Measurements from ENCODE around the gene PTGFRN. TPM values are rescaled to one million over a fixed set of nuclear protein-coding genes. Genes with fewer than 3 reads are reported as not detected.

PTGFRN gene
- total RNA-seq, 2 experiments from 2014 or later = 0.79 to 1.3 TPM

GRCh38 chr1:116877141-116877818, 32.4 kb upstream of the PTGFRN start:
- POLR2A ChIA-PET = interaction anchor here (0.6 kb wide), 1 partner anchor 302 kb away, joined by 3 read pairs; no protein-coding TSS in a partner anchor
- Mint-ChIP-seq H3K4me1 (peaks cover 21% of the 10 kb centered on the region), H3K36me3 (ENCODE audit: low read depth) (no peaks in the 10 kb centered on the region), H3K27ac (no peak overlapping the region), H3K9me3 (no peaks in the 10 kb centered on the region), H3K27me3 (no peaks in the 10 kb centered on the region), H3K4me3 (no peak overlapping the region)
- CTCF ChIA-PET = interaction anchor here (0.8 to 2.1 kb wide), 10 partner anchors 12 to 179 kb away, joined by 3 to 13 read pairs (median 4); no protein-coding TSS in a partner anchor
- no peak for DNase-seq

DNA sequence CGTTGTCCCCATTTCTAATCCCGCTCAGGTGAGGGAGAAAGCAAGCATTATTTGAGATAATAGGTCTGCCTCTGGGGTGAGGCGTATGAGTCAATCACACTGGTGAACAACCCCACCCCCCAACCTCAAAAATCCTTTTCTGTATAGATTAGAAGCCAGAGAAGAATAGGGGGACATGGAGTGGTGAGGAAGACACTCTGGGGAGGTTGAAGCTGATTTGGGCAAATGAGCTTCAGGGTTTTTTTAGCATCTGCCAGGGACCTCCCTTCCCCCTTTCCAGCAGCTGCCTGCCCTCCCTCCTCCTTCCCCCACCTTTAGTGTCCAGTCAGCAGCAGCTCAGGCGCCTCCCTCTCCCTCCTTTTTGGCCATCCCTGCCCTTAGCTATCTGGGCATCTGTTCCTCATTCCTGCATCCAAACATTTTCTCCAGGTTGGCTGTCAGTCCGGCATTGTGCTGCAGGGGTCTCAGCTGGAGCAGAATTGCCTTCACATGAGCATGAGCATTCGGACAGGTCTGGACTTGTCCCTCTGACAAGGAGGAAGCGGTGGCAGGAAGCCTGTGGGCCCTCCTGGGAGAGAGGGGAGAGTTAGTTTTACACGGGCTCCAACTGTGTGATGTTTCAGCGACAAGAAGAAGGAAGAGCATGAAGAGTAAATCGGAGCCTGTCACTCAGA, 30.8 kb upstream of the PTGFRN start:
- no peaks in the 10 kb centered on the region for H3K9me3 Mint-ChIP-seq
- H3K4me3 Mint-ChIP-seq = no peak overlapping the region
- peaks cover 16% of the 10 kb centered on the region for H3K4me1 Mint-ChIP-seq
- ChIA-PET CTCF (interaction anchor here (0.6 to 2.0 kb wide), 11 partner anchors 10 to 142 kb away, joined by 3 to 7 read pairs (median 3); no protein-coding TSS in a partner anchor), POLR2A (interaction anchor here (0.6 kb wide), 1 partner anchor 141 kb away, joined by 3 read pairs; no protein-coding TSS in a partner anchor)
- no peaks in the 10 kb centered on the region for H3K36me3 Mint-ChIP-seq (ENCODE audit: low read depth)
- no peak overlapping the region for H3K27ac Mint-ChIP-seq
- no peaks in the 10 kb centered on the region for H3K27me3 Mint-ChIP-seq
- no peak for DNase-seq

GRCh38 chr1:116879478-116880133, 30.1 kb upstream of the PTGFRN start:
- Mint-ChIP-seq H3K27me3 (no peaks in the 10 kb centered on the region), H3K9me3 (no peaks in the 10 kb centered on the region), H3K36me3 (ENCODE audit: low read depth) (no peaks in the 10 kb centered on the region), H3K4me1 (peaks cover 13% of the 10 kb centered on the region), H3K27ac (no peak overlapping the region), H3K4me3 (no peak overlapping the region)
- ChIA-PET CTCF (interaction anchor here (0.6 to 2.8 kb wide), 8 partner anchors 10 to 142 kb away, joined by 3 to 9 read pairs (median 3); no protein-coding TSS in a partner anchor), POLR2A (interaction anchor here (0.6 kb wide), 1 partner anchor 141 kb away, joined by 3 read pairs; no protein-coding TSS in a partner anchor)
- no peak for DNase-seq

DNA sequence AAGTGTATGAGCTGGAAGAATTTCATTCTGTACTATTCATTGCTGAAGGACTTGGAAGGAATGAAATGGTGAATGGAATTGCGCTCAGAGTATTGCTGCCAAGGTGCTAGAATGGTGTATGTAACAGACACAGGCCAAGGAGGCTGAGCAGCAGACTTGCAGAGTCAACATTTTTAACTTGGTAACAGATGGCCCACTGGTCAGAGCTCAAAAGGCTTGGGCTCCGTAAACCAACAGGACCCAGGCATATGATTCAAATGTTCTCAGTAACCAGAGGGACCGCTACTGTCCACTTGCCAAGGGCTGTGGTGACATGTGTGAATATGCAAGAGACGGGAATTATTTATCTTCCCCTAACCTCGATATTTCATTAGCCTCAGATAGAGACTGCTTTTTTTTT, 28.8 kb upstream of the PTGFRN start:
- ChIA-PET POLR2A (no interaction called here), CTCF (interaction anchor here (0.7 to 2.8 kb wide), 8 partner anchors 8 to 160 kb away, joined by 3 to 9 read pairs (median 4); no protein-coding TSS in a partner anchor)
- no peak for DNase-seq
- no peak overlapping the region for H3K27ac Mint-ChIP-seq
- no peaks in the 10 kb centered on the region for H3K27me3 Mint-ChIP-seq
- peaks cover 2% of the 10 kb centered on the region for H3K9me3 Mint-ChIP-seq
- no peak overlapping the region for H3K4me3 Mint-ChIP-seq
- peaks cover 2% of the 10 kb centered on the region for H3K36me3 Mint-ChIP-seq (ENCODE audit: low read depth)
- peaks cover 4% of the 10 kb centered on the region for H3K4me1 Mint-ChIP-seq

DNA sequence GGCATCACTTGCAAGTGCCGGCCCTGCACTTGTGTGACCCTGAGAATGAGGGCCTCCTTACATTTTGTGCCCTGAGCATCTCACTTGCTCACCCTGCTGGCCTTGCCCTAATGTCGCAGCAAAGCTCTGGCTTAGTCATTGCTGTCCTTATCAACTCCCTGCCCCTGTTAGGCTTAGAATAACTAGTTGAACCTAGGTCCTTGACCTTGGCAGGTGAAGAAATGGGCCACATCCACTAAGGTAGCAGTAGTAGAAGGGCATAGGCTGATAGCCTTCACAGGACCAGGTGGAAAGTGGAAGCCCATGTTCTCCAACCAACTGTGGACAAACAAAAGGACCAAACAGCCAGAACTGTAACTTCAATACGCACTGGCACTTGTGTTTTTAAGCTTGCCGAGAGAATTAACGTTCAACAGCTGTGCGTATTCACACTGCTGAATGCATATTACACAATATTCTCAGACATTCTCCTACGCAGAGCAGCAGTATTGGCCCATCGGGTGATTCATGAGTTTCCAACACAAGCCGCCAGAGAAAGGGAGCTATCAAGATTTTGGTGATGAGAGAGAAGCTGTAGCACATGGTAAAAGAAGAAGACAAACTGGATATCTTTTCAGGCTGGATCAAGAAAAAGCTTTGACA, 27.7 kb upstream of the PTGFRN start:
- H3K9me3 Mint-ChIP-seq = peaks cover 2% of the 10 kb centered on the region
- no peak overlapping the region for H3K4me3 Mint-ChIP-seq
- H3K27me3 Mint-ChIP-seq = no peaks in the 10 kb centered on the region
- DNase-seq = peak; percentile 38
- ChIA-PET POLR2A (no interaction called here), CTCF (interaction anchor here (0.6 to 2.8 kb wide), 12 partner anchors 10 to 161 kb away, joined by 3 to 9 read pairs (median 4); no protein-coding TSS in a partner anchor)
- no peak overlapping the region for H3K27ac Mint-ChIP-seq
- H3K4me1 Mint-ChIP-seq = peaks cover 4% of the 10 kb centered on the region
- H3K36me3 Mint-ChIP-seq (ENCODE audit: low read depth) = peaks cover 2% of the 10 kb centered on the region

- H3K27ac Mint-ChIP-seq = no peak overlapping the region
- peaks cover 2% of the 10 kb centered on the region for H3K36me3 Mint-ChIP-seq (ENCODE audit: low read depth)
- peaks cover 4% of the 10 kb centered on the region for H3K4me1 Mint-ChIP-seq
- CTCF ChIA-PET = interaction anchor here (0.6 to 2.0 kb wide), 4 partner anchors 21 to 167 kb away, joined by 3 to 9 read pairs (median 5); no protein-coding TSS in a partner anchor
- H3K4me3 Mint-ChIP-seq = no peak overlapping the region
- peaks cover 2% of the 10 kb centered on the region for H3K9me3 Mint-ChIP-seq
- POLR2A ChIA-PET = no interaction called here
- H3K27me3 Mint-ChIP-seq = no peaks in the 10 kb centered on the region
- DNase-seq = no peak
These were observed 26.9 kb upstream of the PTGFRN start for GRCh38 chr1:116882866-116883265.

GRCh38 chr1:116886291-116886878, 23.3 kb upstream of the PTGFRN start:
- Mint-ChIP-seq H3K4me1 (peaks cover 2% of the 10 kb centered on the region), H3K36me3 (ENCODE audit: low read depth) (peaks cover 2% of the 10 kb centered on the region), H3K9me3 (peaks cover 2% of the 10 kb centered on the region), H3K4me3 (no peak overlapping the region), H3K27me3 (no peaks in the 10 kb centered on the region), H3K27ac (no peak overlapping the region)
- ChIA-PET POLR2A (no interaction called here), CTCF (interaction anchor here (2.1 kb wide), 1 partner anchor 30 kb away, joined by 4 read pairs; no protein-coding TSS in a partner anchor)
- no peak for DNase-seq

DNA sequence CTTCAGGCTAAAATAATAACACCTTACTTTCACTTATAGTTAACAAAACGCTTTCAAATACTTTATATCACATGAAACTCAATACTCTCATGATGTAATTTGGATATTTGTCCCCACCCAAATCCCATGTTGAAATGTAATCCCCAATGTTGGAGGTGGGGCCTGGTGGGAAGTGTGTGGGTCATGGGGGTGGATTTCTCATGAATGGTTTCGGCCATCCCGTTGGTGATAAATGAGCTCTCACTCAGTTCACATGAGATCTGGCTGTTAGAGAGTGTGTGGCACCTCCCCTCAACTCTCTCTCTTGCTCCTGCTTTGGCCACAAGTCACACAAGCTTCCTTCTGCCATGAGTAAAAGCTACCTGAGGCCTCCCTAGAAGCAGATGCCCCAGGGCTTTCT, 22.5 kb upstream of the PTGFRN start:
- no peaks in the 10 kb centered on the region for H3K27me3 Mint-ChIP-seq
- ChIA-PET POLR2A (no interaction called here), CTCF (interaction anchor here (1.9 to 2.1 kb wide), 2 partner anchors 29 to 150 kb away, joined by 4 read pairs; no protein-coding TSS in a partner anchor)
- DNase-seq = no peak
- peaks cover 2% of the 10 kb centered on the region for H3K36me3 Mint-ChIP-seq (ENCODE audit: low read depth)
- no peak overlapping the region for H3K4me3 Mint-ChIP-seq
- no peaks in the 10 kb centered on the region for H3K4me1 Mint-ChIP-seq
- H3K9me3 Mint-ChIP-seq = peaks cover 4% of the 10 kb centered on the region
- no peak overlapping the region for H3K27ac Mint-ChIP-seq

- H3K4me1 Mint-ChIP-seq = no peaks in the 10 kb centered on the region
- H3K36me3 Mint-ChIP-seq (ENCODE audit: low read depth) = peaks cover 2% of the 10 kb centered on the region
- H3K27ac Mint-ChIP-seq = no peak overlapping the region
- no peak for DNase-seq
- no peak overlapping the region for H3K4me3 Mint-ChIP-seq
- H3K9me3 Mint-ChIP-seq = peaks cover 11% of the 10 kb centered on the region
- ChIA-PET CTCF (interaction anchor here (0.6 to 1.0 kb wide), 7 partner anchors 9 to 95 kb away, joined by 3 to 5 read pairs (median 4); no protein-coding TSS in a partner anchor), POLR2A (no interaction called here)
- H3K27me3 Mint-ChIP-seq = peaks cover 3% of the 10 kb centered on the region
These were observed 20.3 kb upstream of the PTGFRN start for GRCh38 chr1:116889380-116889779.

GRCh38 chr1:116891396-116892079, 18.2 kb upstream of the PTGFRN start:
- POLR2A ChIA-PET = no interaction called here
- Mint-ChIP-seq H3K36me3 (ENCODE audit: low read depth) (peaks cover 2% of the 10 kb centered on the region), H3K27ac (no peak overlapping the region), H3K27me3 (peaks cover 3% of the 10 kb centered on the region), H3K4me1 (no peaks in the 10 kb centered on the region), H3K4me3 (no peak overlapping the region), H3K9me3 (peaks cover 17% of the 10 kb centered on the region)
- DNase-seq = no peak
- CTCF ChIA-PET = interaction anchor here (0.7 kb wide), 1 partner anchor 9 kb away, joined by 3 read pairs; no protein-coding TSS in a partner anchor

GRCh38 chr1:116895073-116895472, 14.6 kb upstream of the PTGFRN start:
- H3K9me3 Mint-ChIP-seq = peaks cover 24% of the 10 kb centered on the region
- ChIA-PET CTCF (interaction anchor here (1.2 to 1.9 kb wide), 2 partner anchors 9 to 17 kb away, joined by 3 to 4 read pairs; no protein-coding TSS in a partner anchor), POLR2A (no interaction called here)
- DNase-seq = no peak
- H3K27me3 Mint-ChIP-seq = peaks cover 3% of the 10 kb centered on the region
- H3K4me1 Mint-ChIP-seq = no peaks in the 10 kb centered on the region
- H3K27ac Mint-ChIP-seq = no peak overlapping the region
- H3K36me3 Mint-ChIP-seq (ENCODE audit: low read depth) = peaks cover 2% of the 10 kb centered on the region
- H3K4me3 Mint-ChIP-seq = no peak overlapping the region
